Lower leg skin (tissue), 4 donors: ENCODE results near the gene FOXC2. TPM values are rescaled to one million over a fixed set of nuclear protein-coding genes. Genes with fewer than 3 reads are reported as not detected.
A peak's percentile ranks its signal among the peaks of the same experiment; 100 is the strongest.

Experiments used
- DNase-seq, 2 donors: peaks; one replicate each; pipeline ENCODE4 v3.0.0-alpha.2; 2019; ENCODE audit warnings: low spot score in 2 of 2
- H3K4me3 ChIP-seq: fragments of 200-600 bp; sonication (generic); 2 replicates; pipeline ENCODE4 v1.5.1; 2017; ENCODE audit warnings: mild to moderate bottlenecking, low read depth; ENCODE audit not compliant: poor library complexity, severe bottlenecking
- CTCF ChIP-seq, 3 donors: fragments of 450-650 bp; IDR thresholded peaks; one replicate each; pipeline ENCODE4 v1.5.1; 2016; ENCODE audit warnings: antibody characterized with exemption in 3 of 3, mild to moderate bottlenecking in 3 of 3, moderate library complexity in 2 of 3
- POLR2A ChIP-seq, 2 donors: fragments of 450-650 bp; IDR thresholded peaks; one replicate each; pipeline ENCODE4 v1.6.1; 2016 to 2017; ENCODE audit warnings: antibody characterized with exemption in 2 of 2, mild to moderate bottlenecking in 1 of 2, moderate library complexity in 1 of 2
- WGBS, 2 donors: methylation state at CpG; one replicate each; pipeline ENCODE4 v1.1.5; 2018; 5-methylcytosine and 5-hydroxymethylcytosine counted together
- intact Hi-C: fragments of 100-400 bp; cut with DNase I; formaldehyde crosslinking; loops from one replicate; pipeline ENCODE4 v1.15.0; 2023; ENCODE audit warnings: low total_unique reads
- total RNA-seq, 4 donors: library from RNA; depleted of rRNA; stranded (reverse); fragments of >200 nt; gene quantifications; one replicate each; pipeline ENCODE4 v1.1.0, GENCODE V29; 2016

FOXC2 gene
- total RNA-seq, 4 donors from 2014 or later: 0.16 to 0.32 (median 0.17) TPM; not detected in 1

GRCh38 chr16:86594721-86595120 is 28.1 kb downstream of the FOXC2 start:
- H3K4me3 ChIP-seq: no peak overlapping the region
- intact Hi-C loops: no loop called here
- WGBS, 2 donors: 14 to 17% methylated on average over 8 of the region's 8 CpGs
- no peak for DNase-seq
- TF ChIP-seq CTCF (IDR thresholded peaks at IDR 0.05) (no peak), POLR2A (IDR thresholded peaks at IDR 0.05) (no peak)

GRCh38 chr16:86595983-86596605 is 29.5 kb downstream of the FOXC2 start:
- intact Hi-C loops: no loop called here
- no peak overlapping the region for H3K4me3 ChIP-seq
- peak in 1 of 2 donors; percentile 64 for DNase-seq
- WGBS, 2 donors: 62 to 64% methylated on average over 10 of the region's 10 CpGs
- TF ChIP-seq POLR2A (IDR thresholded peaks at IDR 0.05) (no peak), CTCF (IDR thresholded peaks at IDR 0.05) (no peak)

- intact Hi-C loops: no loop called here
- no peak for TF ChIP-seq POLR2A (IDR thresholded peaks at IDR 0.05)
- no peak for TF ChIP-seq CTCF (IDR thresholded peaks at IDR 0.05)
- no peak overlapping the region for H3K4me3 ChIP-seq
- DNase-seq: peak in 1 of 2 donors; percentile 50
- 73 to 77% methylated on average over 18 of the region's 18 CpGs for WGBS, 2 donors
Observed at GRCh38 chr16:86597126-86597879, 30.7 kb downstream of the FOXC2 start.

GRCh38 chr16:86597880-86598606 is 31.4 kb downstream of the FOXC2 start:
- WGBS, 2 donors: 36 to 47% methylated on average over 7 of the region's 7 CpGs
- DNase-seq: peak in 1 of 2 donors; percentile 63
- intact Hi-C loops: no loop called here
- H3K4me3 ChIP-seq: no peak overlapping the region
- TF ChIP-seq CTCF (IDR thresholded peaks at IDR 0.05) (no peak), POLR2A (IDR thresholded peaks at IDR 0.05) (no peak)

GRCh38 chr16:86598607-86599565 is 32.3 kb downstream of the FOXC2 start:
- H3K4me3 ChIP-seq: no peak overlapping the region
- intact Hi-C loops: no loop called here
- WGBS, 2 donors: 47 to 53% methylated on average over 22 of the region's 22 CpGs
- TF ChIP-seq POLR2A (IDR thresholded peaks at IDR 0.05): no peak
- TF ChIP-seq CTCF (IDR thresholded peaks at IDR 0.05): no peak
- peak in 1 of 2 donors; percentile 70 for DNase-seq
